ENCODE data around the gene GPR183. TPM values are rescaled to one million over a fixed set of nuclear protein-coding genes. Genes with fewer than 3 reads are reported as not detected.

Gene GPR183
- 1 to 10 TPM; 1.3 to 6.7 (median 2.5) TPM for polyA plus RNA-seq (ENCODE audit: insufficient read length in 10 of 10)
- long read RNA-seq, donor 1, partial matches to known transcripts = 6 of 23 reads
- long read RNA-seq, donor 1, other reads (novel, unspliced or antisense) = 17 of 23 reads
- long read RNA-seq, donor 2, partial matches to known transcripts = 0 of 2 reads
- long read RNA-seq, donor 2, other reads (novel, unspliced or antisense) = 0 of 2 reads
- long read RNA-seq, donor 3 = 0 reads
- long read RNA-seq, donor 4, partial matches to known transcripts = 0 of 1 reads
- long read RNA-seq, donor 4, other reads (novel, unspliced or antisense) = 0 of 1 reads
- long read RNA-seq, donor 5, partial matches to known transcripts = 0 of 1 reads
- long read RNA-seq, donor 5, other reads (novel, unspliced or antisense) = 0 of 1 reads
- long read RNA-seq, donor 6, partial matches to known transcripts = 101 of 126 reads
- long read RNA-seq, donor 6, other reads (novel, unspliced or antisense) = 24 of 126 reads
- long read RNA-seq, donor 7, partial matches to known transcripts = 0 of 1 reads
- long read RNA-seq, donor 7, other reads (novel, unspliced or antisense) = 0 of 1 reads
- long read RNA-seq, donor 8, partial matches to known transcripts = 0 of 1 reads
- long read RNA-seq, donor 8, other reads (novel, unspliced or antisense) = 0 of 1 reads
- long read RNA-seq, donor 9, partial matches to known transcripts = 0 of 1 reads
- long read RNA-seq, donor 9, other reads (novel, unspliced or antisense) = 0 of 1 reads

GRCh38 chr13:99307247-99307646 lies at the start of gene GPR183:
TSS of gene GPR183 (minus strand) at chr13:99307399. CDS start at chr13:99296145, 11,254 bp downstream.
- DNase-seq = no peak

GRCh38 chr13:99356262-99357091 lies 49.3 kb upstream of the GPR183 start:
- DNase-seq = peak; percentile 53 to 57 (median 54)

GRCh38 chr13:99356012-99356261 lies 48.7 kb upstream of the GPR183 start:
- no peak for DNase-seq

- no peak for DNase-seq
Measured at GRCh38 chr13:99355267-99356011, 48.2 kb upstream of the GPR183 start.

GRCh38 chr13:99354371-99354951 lies 47.3 kb upstream of the GPR183 start:
- no peak for DNase-seq

GRCh38 chr13:99353836-99354235 lies 46.6 kb upstream of the GPR183 start:
- DNase-seq = peak in 1 of 3 donors; percentile 33

- DNase-seq = no peak
Measured at GRCh38 chr13:99353246-99353600, 46.0 kb upstream of the GPR183 start.

GRCh38 chr13:99352351-99353245 lies 45.4 kb upstream of the GPR183 start:
- DNase-seq = no peak

- no peak for DNase-seq
Measured at GRCh38 chr13:99351772-99352171, 44.6 kb upstream of the GPR183 start.

GRCh38 chr13:99350191-99350590 lies 43.0 kb upstream of the GPR183 start:
- DNase-seq = no peak

- no peak for DNase-seq
Measured at GRCh38 chr13:99347911-99348451, 40.8 kb upstream of the GPR183 start.

- DNase-seq = no peak
Measured at GRCh38 chr13:99347335-99347878, 40.2 kb upstream of the GPR183 start.

GRCh38 chr13:99346335-99347042 lies 39.3 kb upstream of the GPR183 start:
- DNase-seq = no peak

GRCh38 chr13:99345345-99345744 lies 38.1 kb upstream of the GPR183 start:
- DNase-seq = no peak

GRCh38 chr13:99344610-99345208 lies 37.5 kb upstream of the GPR183 start:
- no peak for DNase-seq

- DNase-seq = no peak
Measured at GRCh38 chr13:99342723-99343315, 35.6 kb upstream of the GPR183 start.

GRCh38 chr13:99341969-99342722 lies 34.9 kb upstream of the GPR183 start:
- DNase-seq = no peak

All from muscle of back (tissue), 13 donors.